ENCODE data around the gene PCNT.

PCNT gene

DNA sequence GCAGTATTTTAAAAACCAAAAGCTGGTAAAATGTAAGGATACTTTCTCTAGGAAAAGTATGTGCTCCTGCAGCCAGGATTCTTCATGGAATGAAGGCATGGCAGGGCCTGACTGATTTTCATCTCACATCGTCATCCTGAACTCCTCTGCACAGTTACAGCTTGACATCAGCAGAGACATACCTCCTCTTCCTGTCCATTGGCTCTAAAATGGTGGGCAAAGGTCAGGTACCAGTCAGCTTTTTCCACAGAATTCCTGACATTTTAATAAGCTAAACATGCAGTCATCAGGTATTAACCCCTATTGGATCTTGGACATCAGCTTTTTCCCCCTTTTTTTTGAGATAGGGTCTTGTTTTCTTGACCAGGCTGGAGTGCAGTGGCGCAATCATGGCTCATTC, 5.8 kb downstream of the PCNT start:
- in situ Hi-C loops (cut with MboI; ENCODE audit: low sequenced_read_pairs), result no loop called here

DNA sequence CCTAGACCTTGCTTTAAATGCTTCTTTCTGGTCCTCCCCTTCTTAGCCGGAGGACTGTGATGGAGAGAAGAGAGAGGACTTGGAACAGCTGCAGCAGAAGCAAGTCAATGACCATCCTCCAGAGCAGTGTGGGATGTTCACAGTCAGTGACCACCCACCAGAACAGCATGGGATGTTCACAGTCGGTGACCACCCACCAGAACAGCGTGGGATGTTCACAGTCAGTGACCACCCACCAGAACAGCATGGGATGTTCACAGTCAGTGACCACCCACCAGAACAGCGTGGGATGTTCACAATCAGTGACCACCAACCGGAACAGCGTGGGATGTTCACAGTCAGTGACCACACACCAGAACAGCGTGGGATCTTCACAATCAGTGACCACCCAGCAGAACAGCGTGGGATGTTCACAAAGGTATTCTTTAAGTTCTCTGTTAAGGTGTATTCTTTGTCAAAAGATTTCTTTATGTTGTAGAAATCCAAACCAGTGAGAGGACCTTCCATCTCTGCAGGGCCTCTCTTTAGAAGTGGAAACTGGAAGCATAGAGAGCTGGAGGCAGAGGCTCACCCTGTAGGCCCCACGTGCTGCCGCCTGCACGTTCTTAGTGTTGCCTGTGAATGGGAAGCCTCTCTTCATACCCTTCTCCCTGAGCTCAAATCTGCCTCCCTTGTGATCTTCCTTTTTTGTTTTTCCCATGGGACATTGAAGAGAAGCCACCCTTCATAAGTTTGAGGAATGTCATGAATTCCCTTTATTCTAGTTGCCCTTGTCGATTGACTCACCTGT, 10.6 kb downstream of the PCNT start:
- in situ Hi-C loops (cut with MboI; ENCODE audit: low sequenced_read_pairs), result no loop called here

DNA sequence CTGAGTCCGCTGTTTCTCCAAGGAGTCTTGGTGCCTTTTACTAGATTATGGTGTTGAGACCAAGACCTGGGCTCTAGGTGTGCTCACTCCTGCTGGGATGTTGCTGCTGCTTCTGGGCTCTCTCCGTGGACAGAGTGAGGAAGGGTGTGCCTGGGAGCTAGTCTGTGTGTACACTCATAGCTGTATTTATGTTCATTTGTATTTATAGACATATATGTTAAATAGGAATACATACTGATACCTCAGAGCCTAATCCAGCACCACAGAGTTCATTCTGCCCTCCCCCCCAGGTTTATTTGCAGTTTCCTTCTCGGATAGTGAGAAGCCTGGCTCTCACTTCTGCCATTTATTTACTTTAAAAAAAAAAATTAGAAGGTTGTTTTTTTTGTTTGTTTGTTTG, 12.6 kb downstream of the PCNT start:
- in situ Hi-C loops (cut with MboI; ENCODE audit: low sequenced_read_pairs), result no loop called here

DNA sequence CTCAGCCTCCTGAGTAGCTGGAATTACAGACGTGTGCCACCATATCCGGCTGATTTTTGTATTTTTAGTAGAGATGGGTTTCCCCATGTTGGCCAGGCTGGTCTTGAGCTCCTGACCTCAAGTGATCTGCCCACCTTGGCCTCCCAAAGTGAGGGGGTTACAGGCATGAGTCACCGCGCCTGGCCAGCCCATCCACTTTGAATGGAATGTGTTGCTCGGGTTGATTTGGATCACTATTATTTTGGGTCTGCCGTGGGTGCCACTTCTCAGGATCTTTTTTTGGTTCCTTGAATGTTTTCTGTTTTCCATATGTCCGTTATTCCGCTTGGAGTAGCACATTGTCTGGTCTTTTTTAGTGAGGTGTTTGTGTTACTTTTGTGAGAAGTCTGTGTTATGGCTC, 17.0 kb downstream of the PCNT start:
- in situ Hi-C loops (cut with MboI; ENCODE audit: low sequenced_read_pairs), result no loop called here

DNA sequence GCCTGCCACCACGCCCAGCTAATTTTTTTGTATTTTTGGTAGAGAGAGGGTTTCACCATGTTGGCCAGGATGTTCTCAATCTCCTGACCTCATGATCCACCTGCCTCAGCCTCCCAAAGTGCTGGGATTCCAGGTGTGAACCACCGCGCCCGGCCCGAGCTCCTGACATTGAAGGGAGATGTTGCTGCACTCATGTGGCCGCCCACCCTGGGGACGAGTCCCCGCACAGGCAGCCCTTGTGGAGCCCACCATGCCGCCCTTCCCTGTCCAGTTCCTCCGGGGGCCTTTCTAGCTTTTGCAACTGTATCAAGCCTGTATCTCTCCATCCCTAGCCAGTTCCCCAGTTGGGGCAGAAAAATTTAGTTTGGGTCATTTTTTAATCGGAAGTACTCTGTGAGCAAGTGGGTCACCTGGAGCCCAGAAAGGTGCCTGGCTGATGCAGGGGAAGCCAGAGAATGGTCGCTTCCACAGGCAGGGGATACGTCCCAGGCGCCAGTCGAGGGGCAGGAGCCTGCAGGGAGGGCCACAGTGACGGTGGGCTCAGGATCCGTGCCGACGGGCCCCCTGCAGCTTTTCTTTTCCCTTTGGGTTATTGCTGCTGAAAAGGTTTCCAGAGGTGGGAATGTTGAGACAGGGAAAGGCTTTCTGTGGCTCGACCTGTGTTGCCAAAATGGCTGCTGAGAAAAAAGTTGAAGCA, 20.4 kb downstream of the PCNT start:
- in situ Hi-C loops (cut with MboI; ENCODE audit: low sequenced_read_pairs), result no loop called here

DNA sequence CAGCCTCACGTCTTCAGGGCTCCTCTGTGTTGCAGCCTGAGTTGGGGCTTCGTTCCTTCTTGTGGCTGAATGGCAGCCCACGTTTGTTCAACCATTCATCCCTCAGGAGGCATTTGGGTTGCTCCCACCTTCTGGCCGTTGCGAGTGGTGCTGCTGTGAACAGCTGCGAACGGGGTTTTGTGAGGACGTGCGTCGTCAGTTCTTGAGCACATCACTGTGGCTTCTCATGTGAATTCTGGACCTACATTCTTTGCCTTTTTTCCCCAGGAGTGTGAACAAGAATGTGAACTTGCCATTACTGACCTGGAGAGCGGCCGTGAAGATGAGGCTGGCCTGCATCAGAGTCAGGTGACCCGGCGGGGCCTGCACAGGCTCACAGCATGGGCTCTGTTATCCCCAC, 21.9 kb downstream of the PCNT start:
- in situ Hi-C loops (cut with MboI; ENCODE audit: low sequenced_read_pairs), result no loop called here

DNA sequence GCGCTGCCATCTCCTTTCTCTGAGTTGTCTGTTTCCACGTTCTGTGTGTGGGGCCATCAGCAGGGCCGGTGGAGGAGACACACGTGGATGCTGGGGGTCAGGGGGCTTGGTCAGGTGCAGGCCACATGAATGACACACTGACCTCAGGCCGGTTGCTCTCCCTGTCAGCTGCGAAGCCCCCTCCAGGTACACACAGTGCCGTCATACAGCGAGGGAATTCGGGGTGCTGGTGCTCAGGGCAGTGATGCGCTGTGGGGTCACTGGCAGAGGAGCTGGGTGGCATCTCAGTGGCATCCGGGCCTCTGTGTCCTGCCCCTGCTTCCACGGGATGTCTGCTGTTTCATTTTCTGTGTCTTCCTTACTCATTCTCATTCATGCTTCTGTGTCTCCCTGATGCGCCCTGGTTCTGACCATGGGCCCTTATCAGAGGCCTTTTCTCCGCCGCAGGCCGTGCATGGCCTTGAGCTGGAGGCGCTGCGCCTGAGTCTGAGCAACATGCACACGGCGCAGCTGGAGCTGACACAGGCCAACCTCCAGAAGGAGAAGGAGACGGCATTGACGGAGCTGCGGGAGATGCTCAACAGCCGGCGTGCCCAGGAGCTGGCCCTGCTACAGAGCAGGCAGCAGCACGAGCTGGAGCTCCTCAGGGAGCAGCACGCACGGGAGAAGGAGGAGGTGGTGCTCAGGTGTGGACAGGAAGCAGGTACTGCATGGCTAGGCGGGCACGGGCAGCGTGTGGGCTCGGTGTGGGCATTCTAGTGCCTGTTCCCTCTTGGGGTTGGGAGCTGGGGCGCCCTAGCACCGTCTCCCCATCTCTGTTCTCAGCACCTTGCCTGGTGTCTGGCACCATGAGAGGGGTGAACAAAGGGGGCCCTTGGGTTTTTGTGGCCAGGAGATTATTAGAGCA, 22.6 kb downstream of the PCNT start:
- in situ Hi-C loops (cut with MboI; ENCODE audit: low sequenced_read_pairs), result no loop called here

DNA sequence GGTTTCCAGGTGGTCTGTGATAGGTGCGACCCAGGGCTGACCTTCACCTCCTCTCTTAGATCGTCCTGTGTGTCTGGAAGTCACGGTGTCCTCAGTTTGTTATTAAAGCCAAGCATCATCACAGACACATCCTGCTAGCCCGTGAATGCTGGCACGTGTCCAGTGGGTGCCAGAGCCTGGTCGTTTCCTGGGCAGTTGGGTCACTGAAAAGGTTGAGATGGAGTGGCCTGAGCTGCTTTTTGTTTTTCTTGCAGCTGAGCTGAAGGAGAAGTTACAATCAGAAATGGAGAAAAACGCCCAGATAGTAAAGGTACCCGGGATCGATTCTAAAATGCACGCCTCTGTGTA, 23.2 kb downstream of the PCNT start:
- in situ Hi-C loops (cut with MboI; ENCODE audit: low sequenced_read_pairs), result no loop called here

DNA sequence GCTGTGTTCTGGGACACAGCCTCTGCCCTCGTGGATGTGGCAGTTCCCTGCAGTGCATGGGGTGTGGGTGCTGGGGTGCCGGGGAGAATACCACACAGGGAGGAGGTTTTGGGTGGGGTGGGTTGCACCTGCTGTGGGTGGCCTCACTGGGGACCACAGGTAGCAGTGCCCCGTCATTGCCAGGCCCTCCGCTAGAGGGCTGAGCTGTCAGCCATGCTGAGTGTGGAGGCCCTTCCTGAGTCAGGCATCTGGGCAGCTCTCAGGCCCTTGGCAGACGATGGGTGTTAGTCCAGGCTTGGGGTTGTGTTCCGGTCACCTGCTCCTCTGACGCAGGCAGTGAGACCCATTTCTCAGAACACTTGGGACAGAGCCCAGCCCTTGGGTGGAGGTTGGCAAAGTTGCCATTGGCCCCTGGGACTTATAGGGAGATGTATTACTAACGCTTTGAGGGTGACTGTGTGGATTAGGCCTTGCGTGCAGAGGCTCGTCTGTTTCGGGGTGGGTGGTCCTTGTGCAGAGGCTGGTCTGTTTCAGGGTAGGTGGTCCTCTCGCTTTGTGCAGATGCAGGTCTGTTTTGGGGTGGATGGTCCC, 23.9 kb downstream of the PCNT start:
- in situ Hi-C loops (cut with MboI; ENCODE audit: low sequenced_read_pairs), result no loop called here

DNA sequence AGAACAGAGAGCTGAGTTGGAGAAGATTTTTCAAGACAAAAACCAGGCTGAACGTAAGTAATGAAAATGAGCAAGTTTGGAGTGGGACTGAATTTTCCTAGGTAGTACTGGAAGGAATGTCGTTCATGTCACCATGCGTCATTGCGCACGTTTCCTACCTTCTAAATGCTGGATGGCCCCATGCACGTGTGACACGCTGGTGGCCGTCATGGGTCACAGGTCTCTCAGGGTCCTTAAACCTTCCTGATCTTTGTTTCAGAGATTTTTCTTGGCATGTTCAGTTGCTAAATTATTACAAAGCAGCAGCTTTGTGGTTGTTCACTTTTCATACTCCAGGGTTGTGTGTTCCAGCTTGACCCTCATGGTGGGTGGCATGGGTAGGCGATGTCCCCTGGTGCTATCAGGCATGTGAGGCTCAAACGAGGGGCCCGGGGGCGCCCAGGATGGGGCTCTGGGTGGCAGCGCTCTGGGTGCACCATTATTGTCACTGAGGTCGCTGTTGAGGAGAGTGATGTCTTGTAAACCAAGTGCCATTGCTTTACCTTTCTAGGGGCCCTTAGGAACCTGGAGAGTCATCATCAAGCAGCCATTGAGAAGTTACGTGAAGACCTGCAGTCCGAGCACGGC, 25.3 kb downstream of the PCNT start:
- in situ Hi-C loops (cut with MboI; ENCODE audit: low sequenced_read_pairs), result no loop called here

DNA sequence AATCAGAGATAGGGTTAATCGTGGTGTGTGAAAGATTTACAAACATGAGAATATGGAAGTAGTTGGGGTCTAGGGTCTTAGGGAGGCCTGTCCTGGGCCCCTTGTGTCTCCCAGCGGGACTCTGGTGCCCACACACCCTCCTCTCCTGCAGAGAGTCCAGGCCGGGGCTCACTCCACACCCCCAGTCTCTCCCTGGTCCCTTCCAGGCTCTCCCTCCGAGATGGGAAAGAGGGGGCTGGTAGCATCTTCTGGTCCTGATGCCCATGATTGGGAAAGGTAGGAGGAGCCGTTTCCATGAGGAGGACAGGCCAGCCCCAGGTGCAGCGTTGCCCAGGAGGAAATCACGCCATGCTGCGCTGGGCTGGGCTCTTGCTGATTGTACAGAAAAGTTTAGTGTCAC, 26.6 kb downstream of the PCNT start:
- in situ Hi-C loops (cut with MboI; ENCODE audit: low sequenced_read_pairs), result no loop called here

DNA sequence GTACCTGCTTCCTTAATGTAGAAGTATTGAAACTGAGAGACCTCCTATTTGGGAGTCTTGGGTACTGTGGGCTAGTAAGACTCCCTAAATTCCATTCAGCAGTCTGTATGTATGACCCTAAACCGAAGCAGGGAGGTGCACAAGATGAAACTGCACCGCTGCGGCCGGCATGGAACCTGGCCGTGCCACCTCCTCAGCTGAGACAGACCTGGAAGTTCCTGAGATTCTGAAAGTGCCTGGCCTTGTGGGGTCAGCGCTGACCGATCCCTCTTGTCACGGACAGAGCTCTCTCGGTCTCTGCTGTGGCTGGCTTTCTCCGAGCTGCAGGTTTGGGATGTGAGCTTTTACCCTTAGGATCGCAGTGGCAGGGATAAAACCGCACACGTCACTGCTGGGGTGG, 27.0 kb downstream of the PCNT start:
- in situ Hi-C loops (cut with MboI; ENCODE audit: low sequenced_read_pairs), result no loop called here

DNA sequence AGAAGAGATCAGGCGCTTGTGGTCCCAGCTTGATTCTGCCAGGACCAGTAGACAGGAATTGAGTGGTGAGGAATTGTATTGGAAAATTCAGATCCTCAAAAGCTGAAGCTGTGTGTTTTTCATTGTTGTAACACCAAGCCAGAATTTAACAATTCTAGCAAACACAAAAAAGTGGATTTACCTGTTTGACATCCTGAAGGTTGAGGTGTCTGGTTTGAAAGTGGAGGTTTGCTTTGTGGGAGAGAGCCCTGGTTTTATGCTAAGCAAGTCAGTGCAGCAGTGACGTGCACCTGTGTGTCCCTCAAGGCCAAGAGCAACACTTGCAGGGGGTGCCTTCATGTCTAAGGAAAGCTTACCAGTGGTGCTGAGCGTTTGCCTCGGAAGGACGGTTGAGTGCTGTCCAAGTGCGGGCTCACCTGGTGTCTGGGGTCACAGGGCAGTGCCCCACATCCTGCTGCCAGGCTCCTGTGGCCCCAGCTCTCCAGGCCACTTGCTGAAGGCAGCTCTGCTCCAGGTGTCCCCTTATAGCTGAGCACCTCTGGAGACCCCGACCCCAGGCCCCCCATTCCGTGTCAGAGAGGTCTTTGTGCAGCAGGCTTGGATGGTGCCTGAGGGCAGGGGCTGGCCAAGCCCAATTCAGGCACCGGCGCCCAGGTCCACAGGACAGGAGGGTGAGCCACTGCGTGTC, 27.7 kb downstream of the PCNT start:
- in situ Hi-C loops (cut with MboI; ENCODE audit: low sequenced_read_pairs), result no loop called here

DNA sequence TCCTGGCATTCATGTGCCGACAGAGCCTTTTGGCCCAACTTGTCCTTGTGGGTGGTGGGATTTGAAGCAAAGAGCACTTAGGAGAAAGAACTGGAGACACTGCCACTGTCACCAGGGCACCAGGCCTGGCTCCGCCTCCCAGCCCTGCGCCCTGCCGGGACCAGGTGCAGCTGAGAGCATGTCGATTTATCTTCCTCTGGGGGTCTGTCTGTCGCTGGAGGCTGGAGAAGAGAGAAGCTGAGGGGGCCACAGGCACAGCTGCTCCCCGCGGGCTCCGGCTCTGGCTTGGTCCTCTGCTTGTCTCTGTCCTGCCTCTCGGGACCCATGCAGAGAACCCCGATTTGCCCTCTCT, 28.2 kb downstream of the PCNT start:
- in situ Hi-C loops (cut with MboI; ENCODE audit: low sequenced_read_pairs), result no loop called here

DNA sequence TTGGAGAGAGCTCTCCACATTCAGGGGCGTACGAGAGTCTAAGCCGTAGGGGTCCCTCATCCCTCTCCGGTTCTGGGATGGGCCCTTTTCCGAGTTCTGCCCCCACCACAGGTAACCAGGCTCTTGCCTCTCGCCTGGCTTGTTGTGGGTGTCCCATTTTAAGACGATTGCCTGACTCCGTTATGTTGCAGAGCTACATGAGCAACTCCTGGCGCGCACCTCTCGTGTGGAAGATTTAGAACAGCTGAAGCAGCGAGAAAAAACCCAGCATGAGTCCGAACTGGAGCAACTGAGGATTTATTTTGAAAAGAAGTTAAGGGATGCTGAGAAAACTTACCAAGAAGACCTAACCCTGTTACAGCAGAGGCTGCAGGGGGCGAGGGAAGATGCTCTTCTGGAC, 29.0 kb downstream of the PCNT start:
- in situ Hi-C loops (cut with MboI; ENCODE audit: low sequenced_read_pairs), result no loop called here

DNA sequence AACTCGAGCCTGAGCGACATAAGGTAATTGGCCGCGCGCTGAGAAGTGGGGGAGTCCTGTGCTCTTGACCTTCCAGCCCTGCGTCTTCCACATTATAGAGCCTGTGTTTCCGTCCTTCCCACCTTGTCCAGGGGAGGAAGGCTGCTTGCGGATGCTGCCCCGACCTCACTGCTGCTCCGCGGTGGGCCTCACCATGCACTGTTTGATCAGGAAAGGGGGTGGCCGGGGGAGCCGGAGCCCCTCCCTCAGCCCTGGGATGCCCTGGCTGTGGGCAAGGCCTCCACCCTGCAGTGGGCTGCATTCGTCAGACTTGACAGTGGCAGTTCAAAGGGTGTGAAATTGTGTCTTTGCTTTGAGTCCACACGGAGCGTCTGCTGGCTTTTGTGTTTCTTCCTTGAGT, 30.1 kb downstream of the PCNT start:
- in situ Hi-C loops (cut with MboI; ENCODE audit: low sequenced_read_pairs), result no loop called here

DNA sequence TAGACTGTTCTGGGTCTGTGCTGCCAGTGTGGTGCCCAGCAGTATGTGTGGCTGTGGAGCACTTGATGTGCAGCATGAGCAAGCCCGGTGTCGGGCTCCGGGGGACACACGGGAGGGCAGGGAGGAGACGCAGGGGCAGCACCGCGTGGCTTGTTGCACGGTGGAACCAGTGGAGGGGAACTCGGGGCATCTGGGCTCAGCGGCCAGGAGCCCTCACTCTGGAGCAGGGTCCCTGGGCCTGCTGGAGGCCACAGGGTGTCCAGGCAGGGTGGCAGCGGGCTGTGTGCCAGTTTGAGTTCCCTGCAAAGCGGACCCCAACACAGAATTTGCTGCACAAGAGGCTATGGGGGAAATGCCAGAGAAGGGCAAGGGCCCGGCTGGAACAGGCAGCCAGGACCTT, 30.6 kb downstream of the PCNT start:
- in situ Hi-C loops (cut with MboI; ENCODE audit: low sequenced_read_pairs), result no loop called here

DNA sequence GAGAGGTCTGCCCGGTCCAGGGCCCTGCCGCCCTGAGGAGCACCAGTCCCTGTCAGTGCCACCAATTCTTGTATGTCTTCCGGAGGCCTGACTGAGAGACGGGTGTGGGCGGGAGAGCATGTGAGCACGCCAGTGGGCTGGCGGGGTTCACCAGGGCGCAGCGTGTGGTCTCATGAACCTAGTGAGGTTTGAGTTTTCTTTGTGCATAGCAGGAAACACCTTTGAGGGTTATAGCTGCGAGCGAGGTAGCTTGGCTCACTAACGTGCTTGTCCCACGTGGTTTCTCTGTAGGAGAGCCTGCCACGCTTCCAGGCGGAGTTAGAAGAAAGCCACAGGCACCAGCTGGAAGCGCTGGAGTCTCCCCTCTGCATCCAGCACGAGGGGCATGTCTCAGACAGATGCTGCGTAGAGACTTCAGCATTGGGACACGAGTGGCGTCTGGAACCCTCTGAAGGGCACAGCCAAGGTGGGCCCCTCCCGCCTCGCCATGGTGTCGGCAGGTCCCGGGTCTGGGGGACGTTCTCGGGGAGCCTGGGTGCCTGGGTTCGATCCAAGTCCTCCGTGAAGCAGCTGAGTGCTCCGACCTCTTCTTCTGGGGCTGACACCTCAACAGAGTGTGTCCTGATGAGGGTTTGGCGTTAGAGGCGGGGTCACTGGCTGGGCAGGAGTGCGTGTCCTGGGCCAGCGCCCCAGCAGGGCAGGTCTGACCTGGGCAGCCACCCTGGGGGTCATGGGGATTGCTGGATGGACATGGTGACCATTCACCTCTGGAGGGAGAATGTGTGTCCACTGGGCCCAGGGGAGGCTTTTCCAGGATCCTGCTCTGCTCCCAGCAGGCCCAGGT, 31.4 kb downstream of the PCNT start:
- in situ Hi-C loops (cut with MboI; ENCODE audit: low sequenced_read_pairs), result no loop called here

DNA sequence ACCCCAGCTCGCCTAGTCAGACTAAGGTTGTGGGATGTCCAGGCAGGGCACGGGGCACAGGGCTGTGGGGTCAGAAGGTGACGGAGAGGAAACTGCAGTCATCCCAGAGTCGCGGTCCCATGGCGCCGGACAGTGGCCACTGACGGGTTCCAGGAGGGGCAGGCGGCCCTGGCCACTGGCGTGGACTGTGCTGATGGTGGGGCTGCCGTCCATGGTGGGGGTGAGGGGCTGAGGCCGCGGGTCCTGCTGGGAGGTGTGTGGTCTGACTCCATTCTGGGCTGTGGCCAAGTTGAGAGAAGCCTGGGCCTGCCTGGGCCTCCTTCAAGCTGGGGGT, 32.0 kb downstream of the PCNT start:
- in situ Hi-C loops (cut with MboI; ENCODE audit: low sequenced_read_pairs), result no loop called here

Measured in HL-60/S4 (cell line).